HEK293 (cell line): ENCODE results near the gene RAB3C.

Source experiments
- CTCF ChIA-PET: fragments of 350-600 bp; formaldehyde crosslinking; extraction: SDS; loops from one replicate; lab custom pipeline; 2021; ENCODE audit warnings: antibody characterized with exemption; lab: Yijun Ruan, JAX
- POLR2A ChIA-PET: fragments of 300-600 bp; formaldehyde crosslinking; extraction: SDS; loops from one replicate; lab custom pipeline; 2020; ENCODE audit warnings: antibody characterized with exemption, inconsistent platforms; lab: Yijun Ruan, JAX
- H3K27ac ChIP-seq: fragments of 200-500 bp; sonication (Bioruptor generic); 2 replicates; pipeline ENCODE4 v1.5.1; 2014; ENCODE audit warnings: low read depth, low read length, control low read depth, inconsistent platforms; ENCODE audit errors: extremely low read depth
- H3K36me3 ChIP-seq, 2 experiments: fragments of 200-500 bp in 1 of 2; sonication (Bioruptor generic) in 1 of 2; 1 replicate in 1 of 2; 2 replicates in 1 of 2; pipeline ENCODE4 v1.5.1; 2014 to 2017; ENCODE audit warnings: inconsistent platforms in 2 of 2, low read length in 2 of 2; ENCODE audit not compliant: control insufficient read depth in 2 of 2, insufficient read depth in 1 of 2
- H3K4me1 ChIP-seq: fragments of 200-500 bp; sonication (Bioruptor generic); 2 replicates; pipeline ENCODE4 v1.5.1; 2014; ENCODE audit warnings: mild to moderate bottlenecking, low read length, inconsistent platforms; ENCODE audit not compliant: control insufficient read depth, insufficient read depth
- H3K4me3 ChIP-seq: 2 replicates; pipeline ENCODE4 v1.5.1; 2011; ENCODE audit warnings: low read depth, mild to moderate bottlenecking, control low read depth, low read length, moderate library complexity
- H3K9me3 ChIP-seq: fragments of 200-500 bp; sonication (Bioruptor generic); 2 replicates; pipeline ENCODE4 v1.5.1; 2014; ENCODE audit warnings: low read depth, low read length, inconsistent platforms; ENCODE audit not compliant: control insufficient read depth, insufficient read depth
- BCL6B ChIP-seq: fragments of 450-650 bp; formaldehyde crosslinking; IDR thresholded peaks from 2 replicates; pipeline ENCODE4 v1.5.1; 2017; ENCODE audit warnings: missing biosample characterization, missing genetic modification characterization
- ELK4 ChIP-seq: IDR thresholded peaks from 2 replicates; pipeline ENCODE4 v1.6.1; 2011; ENCODE audit warnings: mild to moderate bottlenecking, low read depth, low read length, borderline replicate concordance
- IKZF3 ChIP-seq: fragments of 450-650 bp; IDR thresholded peaks from 2 replicates; pipeline ENCODE4 v1.5.0; 2018; ENCODE audit warnings: missing biosample characterization, mild to moderate bottlenecking, missing genetic modification characterization, moderate library complexity
- SALL2 ChIP-seq: fragments of 450-650 bp; formaldehyde crosslinking; IDR thresholded peaks from 2 replicates; pipeline ENCODE4 v1.5.0; 2017; ENCODE audit warnings: missing biosample characterization, mild to moderate bottlenecking, missing genetic modification characterization, borderline replicate concordance
- WT1 ChIP-seq: fragments of 450-650 bp; formaldehyde crosslinking; IDR thresholded peaks from 2 replicates; pipeline ENCODE4 v1.5.1; 2016; ENCODE audit warnings: missing biosample characterization, missing genetic modification characterization
- ZBTB10 ChIP-seq: fragments of 450-650 bp; formaldehyde crosslinking; IDR thresholded peaks from 2 replicates; pipeline ENCODE4 v1.5.1; 2016; ENCODE audit warnings: missing biosample characterization, missing genetic modification characterization
- ZBTB8A ChIP-seq: fragments of 450-650 bp; formaldehyde crosslinking; IDR thresholded peaks from 2 replicates; pipeline ENCODE4 v1.5.1; 2016; ENCODE audit warnings: missing biosample characterization, missing genetic modification characterization
- ZEB2 ChIP-seq: fragments of 450-650 bp; formaldehyde crosslinking; IDR thresholded peaks from 2 replicates; pipeline ENCODE4 v1.5.1; 2016; ENCODE audit warnings: missing biosample characterization, missing genetic modification characterization
- ZNF132 ChIP-seq: fragments of 450-650 bp; formaldehyde crosslinking; IDR thresholded peaks from 2 replicates; pipeline ENCODE4 v1.5.1; 2017; ENCODE audit warnings: missing biosample characterization, missing genetic modification characterization, borderline replicate concordance
- ZNF211 ChIP-seq: fragments of 450-650 bp; formaldehyde crosslinking; IDR thresholded peaks from 2 replicates; pipeline ENCODE4 v1.5.1; 2016; ENCODE audit warnings: low read depth, missing biosample characterization, missing genetic modification characterization
- ZNF248 ChIP-seq: fragments of 450-650 bp; formaldehyde crosslinking; IDR thresholded peaks from 2 replicates; pipeline ENCODE4 v1.5.1; 2017; ENCODE audit warnings: missing biosample characterization, missing genetic modification characterization
- ZNF274 ChIP-seq, 2 experiments: fragments of 200-500 bp in 1 of 2; fragments of 450-650 bp in 1 of 2; sonication (Bioruptor generic) in 1 of 2; formaldehyde crosslinking in 1 of 2; IDR thresholded peaks; 2 replicates each; pipeline versions ENCODE4 v1.5.1 to v1.6.1; 2014 to 2016; ENCODE audit warnings: borderline replicate concordance in 1 of 2, inconsistent platforms in 1 of 2, low read length in 1 of 2, missing biosample characterization in 1 of 2, missing genetic modification characterization in 1 of 2
- ZNF521 ChIP-seq: fragments of 450-650 bp; formaldehyde crosslinking; IDR thresholded peaks from 2 replicates; pipeline ENCODE4 v1.5.1; 2017; ENCODE audit warnings: missing biosample characterization, mild to moderate bottlenecking, missing genetic modification characterization
- ZNF600 ChIP-seq: fragments of 450-650 bp; formaldehyde crosslinking; IDR thresholded peaks from 2 replicates; pipeline ENCODE4 v1.5.1; 2016; ENCODE audit warnings: missing biosample characterization, missing genetic modification characterization
- ZNF621 ChIP-seq: fragments of 450-650 bp; formaldehyde crosslinking; IDR thresholded peaks from 2 replicates; pipeline ENCODE4 v1.5.1; 2017; ENCODE audit warnings: missing biosample characterization, missing genetic modification characterization
- ZNF645 ChIP-seq: fragments of 450-650 bp; formaldehyde crosslinking; IDR thresholded peaks from 2 replicates; pipeline ENCODE4; 2016; ENCODE audit warnings: missing biosample characterization, missing genetic modification characterization
- ZNF707 ChIP-seq: fragments of 450-650 bp; formaldehyde crosslinking; IDR thresholded peaks from 2 replicates; pipeline ENCODE4 v1.5.1; 2016; ENCODE audit warnings: missing biosample characterization, missing genetic modification characterization
- ZNF768 ChIP-seq: fragments of 450-650 bp; formaldehyde crosslinking; IDR thresholded peaks from 2 replicates; pipeline ENCODE4 v1.5.1; 2018; ENCODE audit warnings: missing biosample characterization, mild to moderate bottlenecking, missing genetic modification characterization
- ZNF792 ChIP-seq: fragments of 450-650 bp; formaldehyde crosslinking; IDR thresholded peaks from 2 replicates; pipeline ENCODE4 v1.5.1; 2016; ENCODE audit warnings: missing biosample characterization, missing genetic modification characterization

The RAB3C gene

GRCh38 chr5:58760222-58760621, 177.3 kb downstream of the RAB3C start:
- Histone ChIP-seq H3K4me3 (no peak overlapping the region), H3K4me1 (no peaks in the 10 kb centered on the region), H3K36me3 (no peaks in the 10 kb centered on the region), H3K9me3 (no peaks in the 10 kb centered on the region), H3K27ac (no peak overlapping the region)
- POLR2A ChIA-PET = no interaction called here
- TF ChIP-seq ZNF645 (tag by site-specific recombination) (no peak), ZNF211 (tag by site-specific recombination) (no peak), ZNF132 (tag by site-specific recombination) (no peak), SALL2 (tag by site-specific recombination) (no peak), ZNF600 (tag by site-specific recombination) (no peak), ZNF521 (tag by site-specific recombination) (no peak), IKZF3 (tag by site-specific recombination) (no peak)
- CTCF ChIA-PET = interaction anchor here (0.6 kb wide), 1 partner anchor 131 kb away, joined by 4 read pairs; no protein-coding TSS in a partner anchor

GRCh38 chr5:58761407-58761806, 178.5 kb downstream of the RAB3C start:
- H3K9me3 ChIP-seq = no peaks in the 10 kb centered on the region
- TF ChIP-seq ZNF132 (tag by site-specific recombination) = no peak
- TF ChIP-seq ZNF707 (tag by site-specific recombination) = no peak
- no peak for TF ChIP-seq BCL6B (tag by site-specific recombination)
- no peak for TF ChIP-seq ZBTB10 (tag by site-specific recombination)
- no peak for TF ChIP-seq ZNF792 (tag by site-specific recombination)
- no peak for TF ChIP-seq ZNF248
- no peak for TF ChIP-seq ZNF621 (tag by site-specific recombination)
- no peak for TF ChIP-seq ZNF274 (IDR thresholded peaks at IDR 0.05; ENCODE audit: low read length)
- TF ChIP-seq ZNF274 (tag by site-specific recombination; IDR thresholded peaks at IDR 0.05; ENCODE audit: borderline replicate concordance) = no peak
- TF ChIP-seq WT1 (tag by site-specific recombination) = no peak
- TF ChIP-seq ZEB2 (tag by site-specific recombination) = no peak
- TF ChIP-seq ELK4 = no peak
- TF ChIP-seq ZNF768 = no peak
- TF ChIP-seq ZBTB8A (tag by site-specific recombination) = no peak
- H3K4me3 ChIP-seq = no peak overlapping the region
- no peaks in the 10 kb centered on the region for H3K36me3 ChIP-seq
- H3K4me1 ChIP-seq = no peaks in the 10 kb centered on the region
- CTCF ChIA-PET = no interaction called here
- no peak overlapping the region for H3K27ac ChIP-seq
- POLR2A ChIA-PET = no interaction called here
